ENCODE data around the gene LIM2. TPM values are rescaled to one million over a fixed set of nuclear protein-coding genes. Genes with fewer than 3 reads are reported as not detected.
"Not testable (repeated sequence)": the region's sequence is repeated elsewhere in the genome, so short reads cannot be mapped to it uniquely, and the experiment has no call there.

Gene LIM2
- polyA plus RNA-seq, 2 of the 4 experiments (the other 2 are of a cell fraction), result not detected

DNA sequence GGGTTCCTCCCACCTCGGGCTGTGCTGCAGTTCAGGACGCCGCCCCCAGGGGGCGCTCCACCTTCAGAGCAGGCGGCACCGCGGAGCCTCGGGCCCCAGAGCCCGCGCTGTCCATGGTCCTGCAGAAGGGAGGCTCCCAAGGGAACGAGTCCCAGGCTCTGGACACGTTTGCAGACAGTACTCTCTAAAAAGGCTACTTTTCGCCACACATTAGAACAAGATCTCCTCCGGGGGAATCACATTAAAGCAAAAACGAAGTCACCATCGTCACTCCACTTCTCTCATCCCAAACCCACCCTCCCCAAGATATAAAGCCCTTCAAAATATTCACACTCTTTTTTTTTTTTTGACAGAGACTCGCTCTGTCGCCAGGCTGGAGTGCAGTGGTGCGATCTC, 34.3 kb upstream of the LIM2 start (continued):
- TF ChIP-seq RARB (CRISPR knock-in tag; IDR thresholded peaks at IDR 0.05) (no peak), HOXB13 (CRISPR knock-in tag; IDR thresholded peaks at IDR 0.05; ENCODE audit: low read depth) (0 out of 2 replicates have a peak, but pooled peaks have one; percentile 66)
- TF ChIP-seq, protein P1, sequence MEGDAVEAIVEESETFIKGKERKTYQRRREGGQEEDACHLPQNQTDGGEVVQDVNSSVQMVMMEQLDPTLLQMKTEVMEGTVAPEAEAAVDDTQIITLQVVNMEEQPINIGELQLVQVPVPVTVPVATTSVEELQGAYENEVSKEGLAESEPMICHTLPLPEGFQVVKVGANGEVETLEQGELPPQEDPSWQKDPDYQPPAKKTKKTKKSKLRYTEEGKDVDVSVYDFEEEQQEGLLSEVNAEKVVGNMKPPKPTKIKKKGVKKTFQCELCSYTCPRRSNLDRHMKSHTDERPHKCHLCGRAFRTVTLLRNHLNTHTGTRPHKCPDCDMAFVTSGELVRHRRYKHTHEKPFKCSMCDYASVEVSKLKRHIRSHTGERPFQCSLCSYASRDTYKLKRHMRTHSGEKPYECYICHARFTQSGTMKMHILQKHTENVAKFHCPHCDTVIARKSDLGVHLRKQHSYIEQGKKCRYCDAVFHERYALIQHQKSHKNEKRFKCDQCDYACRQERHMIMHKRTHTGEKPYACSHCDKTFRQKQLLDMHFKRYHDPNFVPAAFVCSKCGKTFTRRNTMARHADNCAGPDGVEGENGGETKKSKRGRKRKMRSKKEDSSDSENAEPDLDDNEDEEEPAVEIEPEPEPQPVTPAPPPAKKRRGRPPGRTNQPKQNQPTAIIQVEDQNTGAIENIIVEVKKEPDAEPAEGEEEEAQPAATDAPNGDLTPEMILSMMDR (IDR thresholded peaks at IDR 0.05), result peak; percentile 83

DNA sequence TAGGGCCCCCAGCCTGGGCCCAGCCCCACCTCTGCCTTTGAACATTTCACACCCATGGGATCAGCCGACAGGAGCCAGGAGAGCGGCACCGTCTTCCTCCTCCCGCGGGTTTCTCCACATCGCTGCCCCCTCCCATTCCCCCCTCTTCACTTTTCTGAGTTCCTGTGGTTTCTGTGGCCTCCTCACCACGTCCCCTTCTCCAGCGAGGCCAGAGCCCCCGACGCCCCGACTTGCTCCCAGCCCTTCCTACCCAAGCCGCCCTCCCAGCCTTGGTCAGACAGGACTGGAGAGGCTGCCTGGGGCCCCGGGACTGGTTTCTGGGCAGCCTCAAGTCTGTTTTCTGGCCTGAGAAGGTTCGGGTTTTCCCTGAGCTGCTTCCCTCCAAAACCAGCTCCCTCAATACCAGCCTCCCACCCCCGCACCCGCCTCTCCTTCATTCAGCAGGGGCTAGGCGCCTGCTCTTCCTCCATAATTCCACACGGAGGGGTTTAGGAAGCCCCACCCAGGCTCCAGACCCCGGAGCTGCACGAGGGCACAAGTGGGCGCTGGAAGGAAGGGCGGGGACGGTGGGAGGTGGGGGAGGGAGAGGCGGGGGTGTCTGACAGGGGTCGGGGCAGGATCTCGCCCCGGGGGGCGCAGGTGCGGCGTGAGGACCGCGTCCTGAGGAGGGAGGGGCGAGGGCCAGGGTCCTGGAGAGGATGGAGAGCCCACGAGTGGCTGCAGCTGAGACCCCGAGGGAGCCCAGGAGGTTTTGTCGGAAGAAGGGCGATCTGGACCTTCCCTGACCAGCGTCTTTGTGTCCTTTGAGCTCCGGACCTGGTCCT, 33.7 kb upstream of the LIM2 start:
- ATAC-seq, result peak; percentile 19 to 37; a peak in 3 of 6 replicates
- no peak for DNase-seq (ENCODE audit: low read depth in 1 of 2, low spot score in 1 of 2)
- Histone ChIP-seq H3K4me1 (no peaks in the 10 kb centered on the region), H3K4me2 (peak overlapping the region; percentile 31; the same call in 1 of the 3 replicates), H3K9me3 (no peaks in the 10 kb centered on the region), H3K4me3 (no peak overlapping the region), H3K27ac (no peak overlapping the region)
- CTCF ChIA-PET, result interaction anchor here (0.5 to 4.5 kb wide), 61 partner anchors 9 to 425 kb away, joined by 3 to 33 read pairs (median 4); partner anchors contain the start of genes CLDND2, NKG7 and VSIG10L
- POLR2A ChIA-PET, result interaction anchor here (1.0 kb wide), 1 partner anchor 82 kb away, joined by 3 read pairs; no protein-coding TSS in a partner anchor
- WGBS (ENCODE audit: missing lambda C conversion rate), result 22% methylated on average over 21 of the region's 39 CpGs
- FAIRE-seq, result no peak
- TF ChIP-seq HOXB13 (CRISPR knock-in tag; IDR thresholded peaks at IDR 0.05; ENCODE audit: low read depth), result no peak
- no peak for TF ChIP-seq ZSCAN20 (CRISPR knock-in tag; IDR thresholded peaks at IDR 0.05)
- no peak for TF ChIP-seq KDM1A (IDR thresholded peaks at IDR 0.05; ENCODE audit: low read depth)
- TF ChIP-seq MYC (IDR thresholded peaks at IDR 0.05; ENCODE audit: borderline replicate concordance, low read length), result no peak
- TF ChIP-seq, protein P2, sequence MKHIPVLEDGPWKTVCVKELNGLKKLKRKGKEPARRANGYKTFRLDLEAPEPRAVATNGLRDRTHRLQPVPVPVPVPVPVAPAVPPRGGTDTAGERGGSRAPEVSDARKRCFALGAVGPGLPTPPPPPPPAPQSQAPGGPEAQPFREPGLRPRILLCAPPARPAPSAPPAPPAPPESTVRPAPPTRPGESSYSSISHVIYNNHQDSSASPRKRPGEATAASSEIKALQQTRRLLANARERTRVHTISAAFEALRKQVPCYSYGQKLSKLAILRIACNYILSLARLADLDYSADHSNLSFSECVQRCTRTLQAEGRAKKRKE (CRISPR knock-in tag; IDR thresholded peaks at IDR 0.05; ENCODE audit: low read depth), result no peak
- TF ChIP-seq CHD4 (IDR thresholded peaks at IDR 0.05; ENCODE audit: borderline replicate concordance), result no peak
- TF ChIP-seq MAZ (IDR thresholded peaks at IDR 0.05; ENCODE audit: borderline replicate concordance, low read depth, low read length), result no peak
- TF ChIP-seq BHLHE40 (IDR thresholded peaks at IDR 0.05; ENCODE audit: low read depth, low read length), result no peak
- no peak for TF ChIP-seq RCOR1 (IDR thresholded peaks at IDR 0.05; ENCODE audit: low read depth, low read length)
- TF ChIP-seq EHF (CRISPR knock-in tag; IDR thresholded peaks at IDR 0.05), result no peak
- TF ChIP-seq, protein P3, sequence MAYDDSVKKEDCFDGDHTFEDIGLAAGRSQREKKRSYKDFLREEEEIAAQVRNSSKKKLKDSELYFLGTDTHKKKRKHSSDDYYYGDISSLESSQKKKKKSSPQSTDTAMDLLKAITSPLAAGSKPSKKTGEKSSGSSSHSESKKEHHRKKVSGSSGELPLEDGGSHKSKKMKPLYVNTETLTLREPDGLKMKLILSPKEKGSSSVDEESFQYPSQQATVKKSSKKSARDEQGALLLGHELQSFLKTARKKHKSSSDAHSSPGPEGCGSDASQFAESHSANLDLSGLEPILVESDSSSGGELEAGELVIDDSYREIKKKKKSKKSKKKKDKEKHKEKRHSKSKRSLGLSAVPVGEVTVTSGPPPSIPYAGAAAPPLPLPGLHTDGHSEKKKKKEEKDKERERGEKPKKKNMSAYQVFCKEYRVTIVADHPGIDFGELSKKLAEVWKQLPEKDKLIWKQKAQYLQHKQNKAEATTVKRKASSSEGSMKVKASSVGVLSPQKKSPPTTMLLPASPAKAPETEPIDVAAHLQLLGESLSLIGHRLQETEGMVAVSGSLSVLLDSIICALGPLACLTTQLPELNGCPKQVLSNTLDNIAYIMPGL (CRISPR knock-in tag; IDR thresholded peaks at IDR 0.05; ENCODE audit: borderline replicate concordance), result no peak
- no peak for TF ChIP-seq FOSB (CRISPR knock-in tag; IDR thresholded peaks at IDR 0.05)
- TF ChIP-seq FOXS1 (CRISPR knock-in tag; IDR thresholded peaks at IDR 0.05), result no peak
- no peak for TF ChIP-seq CEBPB (IDR thresholded peaks at IDR 0.05)
- TF ChIP-seq EP300 (IDR thresholded peaks at IDR 0.05), result no peak
- no peak for TF ChIP-seq MAFK (IDR thresholded peaks at IDR 0.05; ENCODE audit: partially characterized antibody)
- TF ChIP-seq, protein P4, sequence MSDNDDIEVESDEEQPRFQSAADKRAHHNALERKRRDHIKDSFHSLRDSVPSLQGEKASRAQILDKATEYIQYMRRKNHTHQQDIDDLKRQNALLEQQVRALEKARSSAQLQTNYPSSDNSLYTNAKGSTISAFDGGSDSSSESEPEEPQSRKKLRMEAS (IDR thresholded peaks at IDR 0.05), result no peak

DNA sequence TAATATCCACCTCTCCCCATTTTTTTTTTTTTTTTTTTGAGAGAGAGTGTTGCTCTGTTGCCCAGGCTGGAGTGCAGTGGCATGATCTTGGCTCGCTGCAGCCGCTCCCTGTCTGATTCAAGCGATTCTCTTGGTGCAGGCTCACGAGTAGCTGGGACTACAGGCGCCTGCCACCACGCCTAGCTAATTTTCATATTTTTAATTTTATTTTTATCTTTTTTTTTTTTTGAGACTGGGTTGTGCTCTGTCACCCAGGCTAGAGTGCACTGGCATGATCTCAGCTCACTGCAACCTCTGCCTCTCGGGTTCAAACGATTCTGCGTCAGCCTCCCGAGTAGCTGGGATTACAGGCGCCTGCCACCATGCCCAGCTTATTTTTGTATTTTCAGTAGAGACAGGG, 32.7 kb upstream of the LIM2 start:
- POLR2A ChIA-PET; H3K27ac ChIP-seq; H3K4me2 ChIP-seq; ATAC-seq; DNase-seq (ENCODE audit: low read depth in 1 of 2, low spot score in 1 of 2); H3K4me3 ChIP-seq; FAIRE-seq; H3K9me3 ChIP-seq; H3K4me1 ChIP-seq: not testable (repeated sequence)
- WGBS (ENCODE audit: missing lambda C conversion rate), result 32% methylated on average over 11 of the region's 11 CpGs
- CTCF ChIA-PET, result interaction anchor here (0.9 to 4.5 kb wide), 11 partner anchors 10 to 388 kb away, joined by 3 to 33 read pairs (median 8); partner anchors contain the start of gene CLDND2

Data from A549 (cell line).